HFF-Myc (cell line): ENCODE measurements around the gene LRP1-AS.

ENCODE experiments used
- DNase-seq: peaks from one replicate; pipeline ENCODE4 v3.0.0-alpha.2; 2011; ENCODE audit warnings: low read depth; ENCODE audit errors: extremely low read depth
- H3K4me3 ChIP-seq: replicated peaks from 2 replicates; pipeline ENCODE4 v1.5.1; 2011; ENCODE audit warnings: low read depth, mild to moderate bottlenecking, control low read depth, low read length
- CTCF ChIP-seq: IDR thresholded peaks from 2 replicates; pipeline ENCODE4 v1.5.1; 2012; ENCODE audit warnings: mild to moderate bottlenecking, low read depth, low read length, control low read depth; ENCODE audit errors: missing control alignments

LRP1-AS gene

DNA sequence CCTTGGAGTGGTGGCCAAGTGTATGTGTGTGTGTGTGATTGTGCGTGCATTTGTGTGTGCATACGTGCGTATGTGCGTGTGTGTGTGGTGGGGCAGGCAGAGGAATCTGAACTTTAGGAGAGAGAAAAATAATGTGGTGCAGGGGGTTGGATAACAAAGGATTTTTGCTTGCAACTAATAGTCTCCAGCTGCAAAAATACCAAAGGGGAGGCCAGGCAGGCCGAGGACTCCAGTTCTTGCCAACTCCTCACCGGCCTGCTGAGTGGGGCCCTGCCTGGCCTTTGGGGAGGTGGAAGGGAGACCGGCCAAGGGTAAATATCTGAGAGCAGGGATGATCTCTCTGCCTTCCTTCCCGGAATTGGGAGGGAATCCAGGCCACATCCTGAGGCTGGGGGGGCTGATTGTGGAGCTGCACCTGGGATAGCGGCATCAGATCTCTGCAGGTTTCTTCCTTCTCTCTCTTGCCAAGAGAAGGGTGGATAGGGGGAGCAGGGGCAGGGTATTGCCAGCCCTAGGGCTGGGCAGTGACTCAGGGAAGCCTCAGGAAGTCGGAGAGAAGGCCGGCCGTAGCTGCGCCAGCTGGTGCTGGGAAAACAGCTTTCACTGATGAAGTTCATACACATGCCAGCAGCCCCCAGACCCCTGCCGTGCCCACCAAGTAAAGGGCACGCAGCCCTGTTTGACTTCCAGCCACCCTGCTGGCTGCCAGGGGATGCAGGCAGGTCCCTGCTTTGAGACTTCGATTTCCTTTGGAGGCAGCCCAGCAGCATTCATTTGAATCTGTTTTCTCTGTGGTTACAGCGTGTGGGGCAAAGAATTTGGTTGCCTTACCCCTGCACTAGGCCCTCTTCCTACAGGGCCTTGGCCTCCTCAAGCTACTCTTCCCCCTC is 4.6 kb upstream of the LRP1-AS start:
- TF ChIP-seq CTCF: no peak
- H3K4me3 ChIP-seq: no peak overlapping the region
- DNase-seq: no peak

DNA sequence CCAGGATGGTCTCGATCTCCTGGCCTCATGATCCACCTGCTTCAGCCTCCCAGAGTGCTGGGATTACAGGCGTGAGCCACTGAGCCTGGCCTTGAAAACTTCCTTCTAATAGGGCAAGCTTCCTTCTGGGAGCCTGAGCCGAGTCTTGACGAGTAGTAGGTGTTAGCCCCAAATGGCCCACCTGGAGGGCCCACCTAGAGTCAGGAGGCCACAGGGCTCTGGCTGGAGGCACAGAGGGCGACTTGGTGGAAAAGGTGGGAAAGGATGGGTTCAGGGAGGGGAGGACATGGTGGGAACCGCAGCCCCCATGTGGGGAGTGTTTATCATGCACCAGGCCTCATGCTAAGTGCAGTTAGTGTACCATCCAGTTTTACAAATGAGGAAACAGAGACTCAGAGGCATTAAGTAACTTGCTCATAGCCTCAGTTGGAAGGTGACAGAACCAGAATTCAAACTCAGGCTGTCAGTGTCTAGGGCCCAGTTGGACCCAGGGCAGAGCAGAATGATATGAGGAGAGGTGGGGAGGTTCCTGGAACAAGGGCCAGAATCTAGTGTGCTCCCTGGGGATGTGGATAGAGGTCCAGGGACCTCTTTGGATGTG is 3.1 kb upstream of the LRP1-AS start:
- H3K4me3 ChIP-seq: no peak overlapping the region
- TF ChIP-seq CTCF: no peak
- DNase-seq: no peak

DNA sequence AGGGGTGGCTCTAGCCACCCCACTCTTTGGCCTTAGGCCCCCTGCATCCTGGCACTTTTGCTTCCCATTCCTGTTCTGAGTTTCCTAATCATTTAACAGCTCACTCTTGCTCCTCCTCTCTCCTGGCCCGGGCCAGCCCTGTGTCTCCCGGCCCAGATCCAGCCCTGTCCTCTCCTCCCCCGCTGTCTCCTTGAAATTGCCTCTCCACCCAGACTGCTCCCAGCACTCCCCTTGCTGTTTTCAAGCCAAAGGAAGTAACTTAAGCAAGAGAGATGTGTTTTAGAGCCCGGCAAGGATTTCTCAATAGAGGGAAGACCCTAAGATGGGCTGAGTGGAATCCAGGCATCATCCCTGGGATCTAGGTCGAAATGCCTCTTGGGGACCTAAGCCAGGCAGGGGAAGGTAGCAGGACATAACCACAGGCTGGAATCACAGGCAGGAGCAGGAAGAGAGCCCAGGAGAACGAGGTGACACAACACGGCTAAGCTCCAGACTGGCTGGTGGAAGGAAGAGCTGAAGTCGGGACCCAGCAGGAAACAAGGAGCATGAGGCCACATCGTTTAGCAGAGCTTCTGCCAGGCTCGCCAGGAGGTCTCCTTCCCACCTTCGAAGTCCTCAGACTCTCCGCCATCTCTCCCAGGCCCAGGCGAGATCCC is 2.0 kb upstream of the LRP1-AS start:
- no peak for TF ChIP-seq CTCF
- H3K4me3 ChIP-seq: no peak overlapping the region
- DNase-seq: no peak

GRCh38 chr12:57148469-57149244 is 1.2 kb upstream of the LRP1-AS start:
- H3K4me3 ChIP-seq: no peak overlapping the region
- no peak for TF ChIP-seq CTCF
- no peak for DNase-seq

DNA sequence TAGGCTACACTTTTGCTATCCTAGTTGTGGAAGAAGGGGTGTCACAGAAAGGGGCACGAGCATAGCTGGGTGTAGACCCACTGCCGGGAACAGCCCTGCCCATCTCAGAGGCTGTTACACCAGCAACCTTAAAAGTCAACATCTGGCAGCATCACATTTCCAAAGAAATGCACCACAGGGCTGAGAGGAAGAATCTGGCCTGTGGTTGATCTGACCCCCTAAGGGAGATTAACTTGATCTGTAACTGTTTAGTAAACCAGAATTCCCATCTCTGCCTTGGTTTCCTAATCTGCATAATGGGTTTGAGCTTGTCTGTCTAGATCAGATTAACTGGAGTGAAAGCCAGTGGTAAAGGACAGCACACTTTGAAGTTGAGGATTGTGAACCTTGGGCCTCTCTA is 1.3 kb downstream of the LRP1-AS start:
- no peak overlapping the region for H3K4me3 ChIP-seq
- no peak for DNase-seq
- TF ChIP-seq CTCF: no peak

- no peak overlapping the region for H3K4me3 ChIP-seq
- TF ChIP-seq CTCF: no peak
- no peak for DNase-seq
These were observed 1.9 kb downstream of the LRP1-AS start for GRCh38 chr12:57145460-57146059.
